ENCODE results near the gene SNX18. TPM values are rescaled to one million over a fixed set of nuclear protein-coding genes. Genes with fewer than 3 reads are reported as not detected.
"Not testable (repeated sequence)": the region's sequence is repeated elsewhere in the genome, so short reads cannot be mapped to it uniquely, and the experiment has no call there.

SNX18 gene
- total RNA-seq, 2 experiments from 2014 or later = 8.5 to 8.7 TPM

DNA sequence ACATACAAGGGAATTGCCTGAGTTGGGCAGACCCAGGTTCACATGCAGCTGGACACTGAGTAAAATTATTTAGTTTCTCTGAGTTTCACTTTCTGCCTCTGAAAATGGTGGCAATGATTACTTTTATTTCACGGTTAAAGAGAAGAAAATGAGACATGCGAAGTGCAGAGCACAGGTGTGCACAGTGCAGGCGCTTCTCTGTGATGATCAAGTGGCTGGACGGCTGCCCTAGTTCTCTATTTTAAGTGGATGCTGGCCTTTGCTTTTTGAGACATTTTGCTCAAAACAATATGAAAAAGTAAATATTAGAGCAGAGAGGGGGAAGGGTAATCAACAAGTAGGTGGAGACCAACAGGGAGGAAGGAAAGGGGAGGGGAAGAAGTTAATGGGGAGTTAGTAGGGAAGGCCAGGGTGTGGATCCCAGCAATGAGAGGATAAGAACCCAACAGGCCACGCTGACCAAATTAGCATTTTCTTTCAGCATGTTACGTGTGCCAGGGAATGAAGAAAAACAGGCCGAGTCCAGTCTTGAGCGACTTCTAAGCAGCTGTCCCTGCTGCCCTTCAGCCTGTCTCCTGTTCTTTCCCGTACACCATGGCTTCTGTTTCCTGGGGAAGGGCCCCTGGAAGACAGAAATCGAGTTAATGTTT lies 16.1 kb downstream of the SNX18 start:
- DNase-seq = no peak
- Mint-ChIP-seq H3K27ac (no peak overlapping the region), H3K4me3 (no peak overlapping the region), H3K4me1 (ENCODE audit: low read depth) (peaks cover 36% of the 10 kb centered on the region), H3K27me3 (no peaks in the 10 kb centered on the region), H3K36me3 (peaks cover 3% of the 10 kb centered on the region), H3K9me3 (no peaks in the 10 kb centered on the region)
- CTCF ChIA-PET = interaction anchor here (0.7 to 1.7 kb wide), 2 partner anchors 312 to 676 kb away, joined by 4 read pairs; no protein-coding TSS in a partner anchor
- intact Hi-C loops (cut with micrococcal nuclease) = no loop called here
- POLR2A ChIA-PET = interaction anchor here (0.7 kb wide), 1 partner anchor 992 kb away, joined by 4 read pairs; no protein-coding TSS in a partner anchor

DNA sequence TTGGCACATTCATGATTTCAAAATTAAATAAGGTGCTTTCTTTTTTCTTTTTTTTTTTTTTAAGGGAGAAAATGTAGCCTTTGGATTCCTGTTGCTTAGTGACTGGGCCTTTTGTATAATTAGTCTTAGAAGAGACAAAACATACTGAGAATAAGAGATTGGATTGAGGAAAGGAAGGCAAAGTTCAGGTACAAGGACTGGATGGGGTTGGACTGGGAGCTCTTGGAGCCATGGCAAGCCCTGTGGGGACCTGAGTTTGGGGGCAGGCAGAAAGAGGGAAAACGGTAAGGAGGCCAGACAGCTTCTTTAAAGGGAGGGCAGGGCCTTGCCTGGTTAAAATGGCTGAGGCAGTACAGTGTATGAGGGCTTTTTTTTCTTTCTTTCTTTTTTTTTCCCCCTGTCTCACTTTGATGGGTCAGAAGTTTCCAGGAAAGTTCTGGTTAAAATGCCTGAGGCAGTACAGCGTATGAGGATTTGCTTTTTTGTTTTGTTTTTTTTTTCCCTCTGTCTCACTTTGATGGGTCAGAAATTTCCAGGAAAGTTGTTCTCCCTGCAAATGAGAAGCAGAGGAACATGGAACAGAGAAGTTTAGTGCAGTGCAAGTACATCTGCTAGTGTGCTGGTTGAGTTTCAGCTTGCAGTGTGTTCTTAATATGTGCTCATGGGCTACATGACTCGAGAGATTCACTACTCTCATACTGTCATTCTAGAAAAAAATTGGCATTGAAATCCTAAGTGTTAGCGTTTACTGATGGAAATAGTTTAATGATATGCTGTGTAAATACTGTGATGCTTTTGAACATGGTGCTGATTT lies 16.8 kb downstream of the SNX18 start:
- DNase-seq = no peak
- ChIA-PET POLR2A (interaction anchor here (0.7 kb wide), 1 partner anchor 991 kb away, joined by 4 read pairs; no protein-coding TSS in a partner anchor), CTCF (interaction anchor here (0.7 kb wide), 1 partner anchor 675 kb away, joined by 4 read pairs; no protein-coding TSS in a partner anchor)
- no peaks in the 10 kb centered on the region for H3K9me3 Mint-ChIP-seq
- H3K4me1 Mint-ChIP-seq (ENCODE audit: low read depth) = peaks cover 36% of the 10 kb centered on the region
- H3K36me3 Mint-ChIP-seq = peaks cover 3% of the 10 kb centered on the region
- intact Hi-C loops (cut with micrococcal nuclease) = no loop called here
- no peaks in the 10 kb centered on the region for H3K27me3 Mint-ChIP-seq
- H3K27ac Mint-ChIP-seq = no peak overlapping the region
- no peak overlapping the region for H3K4me3 Mint-ChIP-seq

DNA sequence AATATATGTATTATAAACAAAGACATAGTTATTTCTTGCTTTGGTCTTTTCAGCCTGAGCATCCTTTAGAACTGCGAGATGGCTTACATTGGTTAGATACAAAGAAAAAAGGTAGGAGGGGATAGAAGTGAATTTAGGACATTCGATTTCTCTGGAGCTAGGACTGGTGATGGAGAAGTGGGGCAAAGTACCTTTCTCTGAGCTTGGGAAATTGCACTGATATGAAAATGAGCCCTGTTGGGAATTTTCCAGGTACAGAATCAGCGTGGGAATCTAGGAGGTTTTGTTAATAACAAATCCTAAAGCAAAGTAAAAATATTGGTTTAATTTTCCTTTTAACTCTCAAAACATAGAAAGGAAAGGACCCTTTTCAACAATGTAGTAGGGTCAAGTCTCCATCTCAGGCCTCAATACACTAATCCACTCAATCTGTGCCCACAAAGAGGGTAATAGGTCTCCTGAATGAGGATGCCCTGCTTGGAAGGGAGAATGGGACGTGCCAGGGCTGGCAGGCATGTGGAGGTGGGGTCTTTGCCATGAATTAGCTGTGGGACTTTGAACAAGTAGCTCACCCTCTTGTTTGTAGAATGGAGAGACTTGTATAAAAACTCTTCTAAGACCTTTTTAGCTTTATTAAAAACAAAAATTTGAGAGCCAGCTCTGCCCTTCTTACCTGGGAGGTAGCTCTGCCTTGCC lies 17.7 kb downstream of the SNX18 start:
- no peak for DNase-seq
- H3K9me3 Mint-ChIP-seq = no peaks in the 10 kb centered on the region
- H3K4me3 Mint-ChIP-seq = no peak overlapping the region
- peaks cover 32% of the 10 kb centered on the region for H3K4me1 Mint-ChIP-seq (ENCODE audit: low read depth)
- CTCF ChIA-PET = interaction anchor here (1.4 kb wide), 1 partner anchor 17 kb away, joined by 3 read pairs; no protein-coding TSS in a partner anchor
- H3K27ac Mint-ChIP-seq = no peak overlapping the region
- H3K27me3 Mint-ChIP-seq = no peaks in the 10 kb centered on the region
- POLR2A ChIA-PET = interaction anchor here (0.9 kb wide), 1 partner anchor 91 kb away, joined by 3 read pairs; no protein-coding TSS in a partner anchor
- peaks cover 3% of the 10 kb centered on the region for H3K36me3 Mint-ChIP-seq
- intact Hi-C loops (cut with micrococcal nuclease) = no loop called here

DNA sequence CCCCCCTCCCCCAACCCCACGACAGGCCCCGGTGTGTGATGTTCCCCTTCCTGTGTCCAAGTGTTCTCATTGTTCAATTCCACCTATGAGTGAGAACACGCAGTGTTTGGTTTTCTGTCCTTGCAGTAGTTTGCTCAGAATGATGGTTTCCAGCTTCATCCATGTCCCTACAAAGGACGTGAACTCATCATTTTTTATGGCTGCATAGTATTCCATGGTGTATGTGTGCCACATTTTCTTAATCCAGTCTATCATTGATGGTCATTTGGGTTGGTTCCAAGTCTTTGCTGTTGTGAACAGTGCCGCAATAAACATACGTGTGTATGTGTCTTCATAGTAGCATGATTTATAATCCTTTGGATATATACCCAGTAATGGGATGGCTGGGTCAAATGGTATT lies 18.8 kb downstream of the SNX18 start:
- peaks cover 26% of the 10 kb centered on the region for H3K4me1 Mint-ChIP-seq (ENCODE audit: low read depth)
- H3K27me3 Mint-ChIP-seq; intact Hi-C loops (cut with micrococcal nuclease); POLR2A ChIA-PET; H3K27ac Mint-ChIP-seq; H3K4me3 Mint-ChIP-seq; H3K9me3 Mint-ChIP-seq; H3K36me3 Mint-ChIP-seq; DNase-seq: not testable (repeated sequence)
- CTCF ChIA-PET = interaction anchor here (1.4 to 3.1 kb wide), 2 partner anchors 18 to 309 kb away, joined by 3 to 13 read pairs; no protein-coding TSS in a partner anchor

DNA sequence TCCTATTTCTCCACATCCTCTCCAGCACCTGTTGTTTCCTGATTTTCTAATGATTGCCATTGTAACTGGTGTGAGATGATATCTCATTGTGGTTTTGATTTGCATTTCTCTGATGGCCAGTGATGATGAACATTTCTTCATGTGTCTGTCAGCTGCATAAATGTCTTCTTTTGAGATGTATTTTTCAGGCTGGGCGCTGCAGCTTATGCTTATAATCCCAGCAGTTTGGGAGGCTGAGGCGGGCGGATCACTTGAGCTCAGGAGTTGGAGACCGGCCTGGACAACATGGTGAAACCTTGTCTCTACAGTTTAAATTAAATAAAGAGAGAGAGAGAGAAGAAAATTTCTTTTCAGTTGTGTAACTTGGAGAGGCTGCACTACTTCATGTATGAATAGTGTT lies 19.3 kb downstream of the SNX18 start:
- H3K4me1 Mint-ChIP-seq (ENCODE audit: low read depth) = peaks cover 25% of the 10 kb centered on the region
- DNase-seq; H3K9me3 Mint-ChIP-seq; intact Hi-C loops (cut with micrococcal nuclease); H3K27ac Mint-ChIP-seq; H3K27me3 Mint-ChIP-seq; POLR2A ChIA-PET; H3K36me3 Mint-ChIP-seq; H3K4me3 Mint-ChIP-seq: not testable (repeated sequence)
- CTCF ChIA-PET = interaction anchor here (1.3 to 3.1 kb wide), 2 partner anchors 20 to 308 kb away, joined by 6 to 13 read pairs; partner anchors contain the start of gene SNX18

DNA sequence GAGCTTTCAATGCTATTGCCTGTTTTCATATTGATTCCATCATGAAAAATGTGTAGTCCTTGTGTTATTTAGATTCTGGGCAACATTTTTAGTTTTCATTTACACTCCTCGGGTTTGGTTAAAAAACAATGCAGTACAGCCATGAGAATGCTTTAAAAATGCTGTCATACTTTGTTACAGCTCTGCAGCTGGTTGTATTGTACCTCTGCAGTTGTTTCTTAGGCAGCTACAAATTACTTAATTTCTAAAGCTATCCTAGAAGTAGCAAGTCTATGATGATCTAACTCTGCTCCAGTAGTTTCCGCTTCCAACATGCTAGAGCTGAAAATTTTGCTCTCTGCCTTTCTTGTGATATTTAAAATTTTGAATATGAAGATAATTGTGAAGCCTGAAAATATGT lies 20.2 kb downstream of the SNX18 start:
- intact Hi-C loops (cut with micrococcal nuclease) = no loop called here
- Mint-ChIP-seq H3K27ac (no peak overlapping the region), H3K36me3 (peaks cover 3% of the 10 kb centered on the region), H3K9me3 (no peaks in the 10 kb centered on the region), H3K4me1 (ENCODE audit: low read depth) (peaks cover 30% of the 10 kb centered on the region), H3K4me3 (no peak overlapping the region), H3K27me3 (no peaks in the 10 kb centered on the region)
- ChIA-PET CTCF (interaction anchor here (1.3 to 3.1 kb wide), 2 partner anchors 21 to 307 kb away, joined by 6 to 13 read pairs; partner anchors contain the start of gene SNX18), POLR2A (interaction anchor here (0.6 kb wide), 1 partner anchor 8 kb away, joined by 3 read pairs; no protein-coding TSS in a partner anchor)
- DNase-seq = no peak

DNA sequence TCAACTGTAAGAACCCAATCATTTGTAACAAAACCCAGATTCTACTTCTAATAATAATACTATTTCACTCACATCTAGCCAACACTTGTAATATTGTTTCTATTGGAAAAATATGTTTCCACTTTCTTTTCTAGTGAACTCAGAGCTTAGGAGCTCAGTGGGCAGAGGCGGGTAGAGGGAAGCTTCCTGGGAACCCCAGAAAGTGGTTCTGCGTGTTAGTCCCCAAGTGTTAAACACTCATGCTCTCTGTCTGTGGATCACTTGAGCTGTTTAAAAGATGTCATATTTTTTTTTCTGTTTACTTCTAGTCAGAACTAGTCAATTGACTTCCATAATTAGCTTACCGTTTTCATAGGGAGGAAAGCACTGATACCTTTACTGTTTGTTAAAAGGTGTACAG lies 20.6 kb downstream of the SNX18 start:
- Mint-ChIP-seq H3K27ac (no peak overlapping the region), H3K27me3 (no peaks in the 10 kb centered on the region), H3K9me3 (no peaks in the 10 kb centered on the region), H3K4me1 (ENCODE audit: low read depth) (peaks cover 30% of the 10 kb centered on the region), H3K4me3 (no peak overlapping the region), H3K36me3 (peaks cover 5% of the 10 kb centered on the region)
- DNase-seq = no peak
- intact Hi-C loops (cut with micrococcal nuclease) = no loop called here
- CTCF ChIA-PET = interaction anchor here (1.3 to 3.1 kb wide), 2 partner anchors 21 to 307 kb away, joined by 6 to 13 read pairs; partner anchors contain the start of gene SNX18
- POLR2A ChIA-PET = interaction anchor here (0.6 kb wide), 1 partner anchor 8 kb away, joined by 3 read pairs; no protein-coding TSS in a partner anchor

DNA sequence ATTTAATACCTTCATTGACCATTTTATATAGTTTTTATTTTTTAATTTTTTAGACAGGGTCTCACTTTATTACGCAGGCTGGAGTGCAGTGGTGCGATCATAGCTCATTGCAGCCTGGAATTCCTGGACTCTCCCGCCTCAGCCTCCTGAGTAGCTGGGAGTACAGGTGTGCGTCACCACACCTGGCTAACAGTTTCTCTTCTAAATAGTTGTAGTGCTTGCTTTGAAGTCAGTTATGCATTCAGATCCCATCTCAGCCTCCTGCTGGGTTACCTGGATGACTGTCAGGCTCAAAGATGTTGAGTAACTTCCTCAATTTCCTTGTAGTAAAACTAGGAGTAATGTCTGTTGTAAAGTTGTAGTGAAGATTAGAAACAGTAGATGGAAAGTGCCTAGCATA lies 21.4 kb downstream of the SNX18 start:
- H3K9me3 Mint-ChIP-seq = no peaks in the 10 kb centered on the region
- H3K4me1 Mint-ChIP-seq (ENCODE audit: low read depth) = peaks cover 26% of the 10 kb centered on the region
- no peaks in the 10 kb centered on the region for H3K27me3 Mint-ChIP-seq
- CTCF ChIA-PET = interaction anchor here (3.1 kb wide), 1 partner anchor 306 kb away, joined by 13 read pairs; no protein-coding TSS in a partner anchor
- POLR2A ChIA-PET = no interaction called here
- no peak for DNase-seq
- H3K4me3 Mint-ChIP-seq = no peak overlapping the region
- no peak overlapping the region for H3K27ac Mint-ChIP-seq
- peaks cover 6% of the 10 kb centered on the region for H3K36me3 Mint-ChIP-seq
- intact Hi-C loops (cut with micrococcal nuclease) = no loop called here

DNA sequence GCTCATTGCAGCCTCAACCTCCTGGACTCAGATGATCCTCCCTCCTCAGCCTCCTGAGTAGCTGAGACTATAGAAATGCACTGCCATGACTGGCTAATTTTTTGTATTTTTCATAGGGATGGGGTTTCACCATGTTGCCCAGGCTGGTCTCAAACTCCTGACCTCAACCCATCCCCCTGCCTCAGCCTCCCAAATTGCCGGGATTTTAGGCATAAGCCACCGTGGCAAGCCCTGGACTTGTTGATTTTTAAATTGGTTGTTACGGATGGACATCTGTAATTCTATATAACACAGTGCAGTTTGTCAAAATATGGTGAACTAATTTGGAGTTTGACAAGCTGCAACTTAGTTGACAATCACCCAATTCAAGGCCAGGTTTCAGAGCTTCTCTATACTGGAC lies 22.7 kb downstream of the SNX18 start:
- CTCF ChIA-PET = no interaction called here

DNA sequence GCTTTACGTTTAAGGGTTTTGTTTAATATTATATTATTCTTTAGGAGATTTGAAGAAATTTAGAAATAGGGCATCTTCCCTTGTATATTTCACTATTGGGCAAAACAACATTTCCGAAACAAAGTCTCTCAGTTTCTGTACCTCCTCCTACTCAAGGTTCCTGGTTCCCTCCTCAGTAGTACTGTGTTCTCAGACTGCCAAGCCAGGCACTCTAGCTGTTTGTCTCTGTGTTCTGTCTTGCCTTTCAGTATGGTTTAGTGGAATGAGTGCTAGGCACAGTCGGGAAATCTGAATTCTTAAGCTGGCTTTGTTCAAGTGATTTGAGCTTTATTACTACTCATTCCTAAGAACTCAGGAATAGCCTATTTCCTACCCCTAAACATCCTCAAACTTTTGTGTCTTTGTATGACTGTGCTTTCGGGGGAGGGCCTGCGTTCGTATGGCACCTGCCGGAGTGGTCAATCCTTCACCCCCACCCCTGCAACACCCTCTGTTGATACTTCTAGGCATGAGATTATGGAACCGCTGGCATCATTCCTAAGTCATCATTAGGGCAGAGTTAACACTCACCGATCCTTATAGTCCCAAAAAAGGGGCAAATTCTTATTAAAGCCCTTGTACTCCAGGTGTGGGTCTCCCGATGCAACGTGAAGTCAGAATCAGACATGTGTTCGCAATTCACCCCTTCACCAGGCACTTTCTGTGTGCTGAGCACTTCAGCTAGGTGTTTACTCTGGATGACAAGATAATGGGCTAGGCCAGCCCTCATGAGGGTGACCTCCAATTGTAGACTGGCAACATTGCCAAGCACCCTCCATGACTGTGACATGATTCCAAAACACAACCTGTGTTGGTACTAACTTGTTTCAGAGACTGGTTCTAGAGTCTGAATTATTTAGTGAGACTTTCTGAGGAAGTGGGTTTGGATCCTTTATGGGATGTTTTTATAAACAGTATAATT lies 24.5 kb downstream of the SNX18 start:
- DNase-seq = no peak
- POLR2A ChIA-PET = no interaction called here
- Mint-ChIP-seq H3K36me3 (peaks cover 3% of the 10 kb centered on the region), H3K4me1 (ENCODE audit: low read depth) (peaks cover 19% of the 10 kb centered on the region), H3K4me3 (no peak overlapping the region), H3K9me3 (no peaks in the 10 kb centered on the region), H3K27me3 (no peaks in the 10 kb centered on the region), H3K27ac (no peak overlapping the region)
- intact Hi-C loops (cut with micrococcal nuclease) = no loop called here
- CTCF ChIA-PET = interaction anchor here (1.8 kb wide), 1 partner anchor 23 kb away, joined by 4 read pairs; no protein-coding TSS in a partner anchor

More for the DNA sequence above, 22.7 kb downstream of the SNX18 start:
- Mint-ChIP-seq H3K4me1 (ENCODE audit: low read depth) (peaks cover 22% of the 10 kb centered on the region), H3K27me3 (no peaks in the 10 kb centered on the region), H3K4me3 (no peak overlapping the region), H3K9me3 (no peaks in the 10 kb centered on the region), H3K36me3 (peaks cover 6% of the 10 kb centered on the region), H3K27ac (no peak overlapping the region)
- intact Hi-C loops (cut with micrococcal nuclease) = no loop called here
- POLR2A ChIA-PET = no interaction called here
- DNase-seq = no peak

DNA sequence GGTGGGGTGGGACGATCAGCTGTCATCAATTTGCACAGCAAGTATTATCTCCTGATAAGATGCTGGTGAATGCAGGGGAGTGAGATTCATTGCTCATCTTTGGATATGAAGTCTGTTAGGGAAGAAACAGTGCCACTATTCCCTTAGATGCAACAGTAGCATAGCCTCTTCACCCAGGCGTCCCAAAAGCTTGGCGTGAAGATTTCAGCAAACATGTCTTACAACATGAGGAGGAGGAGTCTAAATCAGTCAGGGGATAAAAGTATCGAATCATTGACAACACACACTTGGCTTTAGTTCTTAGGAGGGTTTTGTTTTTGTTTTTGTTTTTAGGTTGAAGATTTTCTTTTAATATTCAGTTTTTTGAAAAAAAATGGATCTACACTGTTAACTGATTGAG lies 26.5 kb downstream of the SNX18 start:
- intact Hi-C loops (cut with micrococcal nuclease) = no loop called here
- peaks cover 11% of the 10 kb centered on the region for H3K4me1 Mint-ChIP-seq (ENCODE audit: low read depth)
- ChIA-PET POLR2A (no interaction called here), CTCF (interaction anchor here (0.9 to 1.8 kb wide), 2 partner anchors 25 to 55 kb away, joined by 3 to 4 read pairs; no protein-coding TSS in a partner anchor)
- DNase-seq = no peak
- no peaks in the 10 kb centered on the region for H3K27me3 Mint-ChIP-seq
- H3K4me3 Mint-ChIP-seq = no peak overlapping the region
- H3K27ac Mint-ChIP-seq = no peak overlapping the region
- H3K36me3 Mint-ChIP-seq = peaks cover 5% of the 10 kb centered on the region
- H3K9me3 Mint-ChIP-seq = no peaks in the 10 kb centered on the region

Data from activated CD4-positive, alpha-beta memory T cell treated with anti-CD3 and anti-CD28 coated beads for 36 hours (primary cell).